D721Med (cell line): Measurements from ENCODE around the gene CDK14.

ENCODE experiments used
- DNase-seq: peaks from one replicate; pipeline ENCODE4 v3.0.0; 2011; ENCODE audit warnings: low spot score; ENCODE audit not compliant: insufficient read length
- FAIRE-seq: peaks from 2 replicates; lab custom pipeline; 2011; peaks lifted over from hg19 to GRCh38; lab: Jason Lieb, UNC
- TF ChIP-seq, protein P1 (sequence below): IDR thresholded peaks from 2 replicates; pipeline ENCODE4 v1.5.1; 2012; ENCODE audit warnings: mild to moderate bottlenecking, control low read depth; ENCODE audit not compliant: insufficient read depth; ENCODE audit errors: missing control alignments

The CDK14 gene

DNA sequence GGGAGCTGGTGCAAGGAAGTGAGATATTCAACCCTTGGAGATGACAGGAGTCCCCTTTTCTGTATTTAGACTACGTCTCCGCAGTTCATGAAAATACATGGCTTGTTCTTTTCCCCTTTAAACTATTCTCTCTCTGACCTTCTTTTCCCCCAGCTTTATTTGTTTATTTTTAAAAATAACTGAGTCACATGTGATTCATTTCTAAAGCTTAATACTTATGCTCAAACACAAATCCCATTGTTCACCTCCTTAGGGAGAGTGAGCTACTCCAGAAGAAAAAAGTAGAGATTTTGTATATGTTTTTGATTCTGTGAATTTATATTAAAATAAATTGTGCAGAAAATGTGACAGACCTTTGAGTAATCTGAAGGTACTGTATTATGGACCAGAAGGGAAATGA is 632.2 kb downstream of the CDK14 start:
- FAIRE-seq, result no peak
- TF ChIP-seq, protein P1, sequence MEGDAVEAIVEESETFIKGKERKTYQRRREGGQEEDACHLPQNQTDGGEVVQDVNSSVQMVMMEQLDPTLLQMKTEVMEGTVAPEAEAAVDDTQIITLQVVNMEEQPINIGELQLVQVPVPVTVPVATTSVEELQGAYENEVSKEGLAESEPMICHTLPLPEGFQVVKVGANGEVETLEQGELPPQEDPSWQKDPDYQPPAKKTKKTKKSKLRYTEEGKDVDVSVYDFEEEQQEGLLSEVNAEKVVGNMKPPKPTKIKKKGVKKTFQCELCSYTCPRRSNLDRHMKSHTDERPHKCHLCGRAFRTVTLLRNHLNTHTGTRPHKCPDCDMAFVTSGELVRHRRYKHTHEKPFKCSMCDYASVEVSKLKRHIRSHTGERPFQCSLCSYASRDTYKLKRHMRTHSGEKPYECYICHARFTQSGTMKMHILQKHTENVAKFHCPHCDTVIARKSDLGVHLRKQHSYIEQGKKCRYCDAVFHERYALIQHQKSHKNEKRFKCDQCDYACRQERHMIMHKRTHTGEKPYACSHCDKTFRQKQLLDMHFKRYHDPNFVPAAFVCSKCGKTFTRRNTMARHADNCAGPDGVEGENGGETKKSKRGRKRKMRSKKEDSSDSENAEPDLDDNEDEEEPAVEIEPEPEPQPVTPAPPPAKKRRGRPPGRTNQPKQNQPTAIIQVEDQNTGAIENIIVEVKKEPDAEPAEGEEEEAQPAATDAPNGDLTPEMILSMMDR, result no peak
- no peak for DNase-seq

DNA sequence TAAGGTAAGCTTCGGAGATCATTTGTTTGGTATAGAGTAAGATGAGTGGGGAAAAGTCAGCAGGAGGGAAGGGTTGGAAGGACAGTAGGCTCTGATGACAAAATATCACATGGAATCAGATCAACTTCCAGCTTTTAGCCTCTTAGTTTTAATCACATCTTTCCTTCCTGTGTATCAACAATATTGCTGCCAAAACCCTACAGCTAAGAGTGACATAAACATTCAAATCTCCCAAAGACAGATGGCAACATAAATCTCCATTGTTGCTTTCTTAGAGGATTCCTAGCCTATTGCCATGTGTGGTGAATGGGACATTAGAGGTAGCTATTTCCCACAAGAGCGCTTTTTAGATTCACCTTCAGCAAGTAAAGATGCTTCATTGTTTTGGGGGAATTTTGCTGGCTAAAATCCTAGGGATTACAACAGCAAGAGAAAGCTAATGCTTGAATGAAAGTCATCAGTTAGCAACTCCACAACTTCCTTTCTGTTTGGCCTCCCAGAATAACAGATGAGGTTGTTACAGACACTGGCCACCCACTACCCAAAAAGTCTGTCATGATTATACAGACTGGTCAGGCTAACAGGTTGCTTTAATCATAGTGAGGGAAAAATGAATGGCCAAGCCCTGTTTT is 632.9 kb downstream of the CDK14 start:
- DNase-seq (no peak), FAIRE-seq (peak; percentile 90)
- TF ChIP-seq, protein P1, result peak; percentile 23

DNA sequence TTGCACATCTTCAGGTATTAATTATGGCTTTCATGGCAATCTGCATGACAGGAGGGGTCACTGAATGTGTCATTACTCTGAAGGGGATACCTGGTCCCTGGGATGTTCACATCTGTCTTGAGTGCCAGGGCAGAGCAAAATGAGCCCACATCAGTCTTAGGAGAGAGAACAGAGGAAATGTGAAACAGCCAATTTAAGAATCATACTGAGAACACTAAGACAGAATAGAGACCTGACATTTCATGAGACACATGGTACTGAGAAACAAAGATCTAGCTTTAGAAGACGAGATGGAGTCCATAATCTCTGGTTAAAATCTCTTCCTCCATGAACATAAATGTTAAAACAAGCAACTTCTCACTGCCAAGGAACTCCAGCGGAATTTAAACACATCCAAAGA is 634.0 kb downstream of the CDK14 start:
- DNase-seq (no peak), FAIRE-seq (no peak)
- TF ChIP-seq, protein P1, result no peak

DNA sequence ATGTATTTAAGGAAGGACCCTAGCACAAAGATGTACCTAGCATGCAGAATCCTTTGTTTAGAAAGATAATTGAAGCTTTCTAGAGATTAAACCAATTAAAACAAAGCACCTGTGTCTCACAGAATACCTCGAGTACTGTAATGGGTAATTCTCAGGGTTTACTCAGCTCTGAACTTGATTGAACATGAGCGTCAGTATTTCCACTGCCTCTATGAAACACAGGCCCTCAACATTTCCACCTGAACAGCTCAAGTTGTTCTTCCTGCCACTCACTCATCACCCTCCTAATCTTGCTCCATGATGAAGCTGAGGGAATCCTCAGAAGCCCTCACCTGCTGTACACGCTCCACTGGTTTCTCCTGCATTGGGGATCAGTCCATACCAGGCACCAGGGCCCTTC is 634.4 kb downstream of the CDK14 start:
- TF ChIP-seq, protein P1, result no peak
- no peak for FAIRE-seq
- DNase-seq, result no peak

DNA sequence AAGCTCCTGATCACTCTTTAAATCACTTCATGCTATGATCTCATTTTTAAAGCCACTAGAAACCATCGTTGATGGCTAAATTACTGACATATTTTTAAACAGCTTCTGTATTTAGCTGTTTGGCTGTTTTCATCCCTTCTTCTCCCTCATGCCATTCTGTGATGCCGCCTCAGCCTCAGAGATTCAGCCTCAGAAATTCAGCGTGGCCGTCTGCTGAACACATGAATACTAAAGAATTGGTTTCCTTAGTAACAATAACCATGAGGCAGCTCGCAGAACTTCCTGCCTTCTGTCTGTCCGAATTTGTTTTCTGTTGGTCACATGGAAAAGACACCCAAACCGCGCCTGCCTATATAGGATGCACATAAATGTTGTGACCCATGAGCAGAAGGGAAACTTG is 637.1 kb downstream of the CDK14 start:
- DNase-seq (no peak), FAIRE-seq (no peak)
- TF ChIP-seq, protein P1, result no peak

DNA sequence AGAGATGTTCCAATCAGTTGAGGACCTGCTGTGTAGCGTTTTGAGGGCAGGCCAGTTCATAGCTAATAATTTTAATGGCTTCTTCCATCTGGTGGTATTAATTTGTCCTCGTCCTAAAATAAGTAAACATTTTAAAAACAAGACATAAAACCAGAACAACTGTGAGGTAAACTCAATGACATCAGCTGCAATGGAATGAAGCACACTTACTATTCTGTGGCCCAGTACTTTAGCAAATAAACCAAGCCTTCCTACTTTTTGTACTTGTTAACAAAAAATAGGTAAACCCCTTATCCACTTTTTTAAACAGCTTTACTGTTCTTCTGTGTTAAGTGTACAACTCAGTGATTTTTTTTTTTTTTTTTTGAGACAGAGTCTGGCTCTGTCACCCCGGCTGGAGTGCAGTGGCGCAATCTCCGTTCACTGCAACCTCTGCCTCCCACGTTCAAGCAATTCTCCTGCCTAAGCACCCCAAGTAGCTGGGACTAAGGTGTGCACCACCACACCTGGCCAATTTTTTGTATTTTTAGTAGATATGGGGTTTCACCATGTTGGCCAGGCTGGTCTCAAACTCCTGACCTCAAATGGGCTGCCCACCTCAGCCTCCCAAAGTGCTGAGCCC is 639.2 kb downstream of the CDK14 start:
- FAIRE-seq (no peak), DNase-seq (no peak)
- TF ChIP-seq, protein P1, result no peak

DNA sequence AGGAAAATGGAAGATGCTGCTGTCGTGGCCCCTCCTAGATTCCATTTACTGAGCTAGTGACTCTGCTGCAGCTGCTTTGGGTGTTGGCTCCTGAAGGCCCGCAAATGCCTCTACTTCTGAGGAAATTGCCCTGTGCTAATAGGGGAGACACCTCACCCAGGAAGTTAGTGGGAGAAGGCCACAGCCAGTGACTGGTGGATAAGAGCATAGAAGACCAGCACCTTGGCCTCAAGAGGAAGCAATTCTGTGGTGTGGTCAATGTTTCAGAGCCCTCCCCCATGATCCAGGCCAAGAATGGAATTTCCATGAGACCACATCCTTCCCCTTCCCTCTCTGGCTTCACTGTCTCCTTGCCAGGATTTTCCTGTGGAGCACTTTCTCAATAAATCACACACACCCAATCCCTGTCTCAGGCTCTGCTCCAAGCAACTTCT is 643.1 kb downstream of the CDK14 start:
- TF ChIP-seq, protein P1, result no peak
- FAIRE-seq (no peak), DNase-seq (no peak)
